ENCODE data around the gene UNC13B.

Gene UNC13B

DNA sequence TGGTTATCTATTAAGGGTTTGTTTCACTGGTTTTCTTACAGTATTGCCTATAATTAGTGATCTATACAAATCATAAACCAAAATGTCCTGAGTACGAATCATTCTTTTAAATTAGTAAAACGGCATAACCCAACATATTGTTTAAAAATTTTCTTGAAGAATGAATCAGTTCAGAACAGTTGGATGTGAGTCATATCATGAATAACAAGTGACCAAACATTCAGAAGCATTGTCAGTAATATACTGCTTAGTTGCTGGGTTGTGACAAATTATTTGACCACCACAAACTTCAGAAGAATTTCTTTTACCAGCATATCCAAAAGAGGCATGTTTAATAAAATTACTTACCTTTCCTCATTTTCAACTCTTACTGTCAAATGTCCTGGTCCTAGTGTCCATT lies 111.2 kb downstream of the UNC13B start:
- DNase-seq (ENCODE audit: low spot score) = no peak
- no peak for TF ChIP-seq CTCF (conservative IDR thresholded peaks at IDR 0.05; ENCODE audit: low read depth)
- POLR2A ChIA-PET (ENCODE audit: low non-redundant PET) = no interaction called here
- H3K27ac ChIP-seq = no peak overlapping the region
- CTCF ChIA-PET = no interaction called here

- ChIA-PET CTCF (interaction anchor here (0.7 kb wide), 1 partner anchor 40 kb away, joined by 3 read pairs; no protein-coding TSS in a partner anchor), POLR2A (ENCODE audit: low non-redundant PET) (no interaction called here)
- TF ChIP-seq CTCF (conservative IDR thresholded peaks at IDR 0.05; ENCODE audit: low read depth) = no peak
- H3K27ac ChIP-seq = no peak overlapping the region
- no peak for DNase-seq (ENCODE audit: low spot score)
These were observed 111.8 kb downstream of the UNC13B start for GRCh38 chr9:35273591-35273990.

DNA sequence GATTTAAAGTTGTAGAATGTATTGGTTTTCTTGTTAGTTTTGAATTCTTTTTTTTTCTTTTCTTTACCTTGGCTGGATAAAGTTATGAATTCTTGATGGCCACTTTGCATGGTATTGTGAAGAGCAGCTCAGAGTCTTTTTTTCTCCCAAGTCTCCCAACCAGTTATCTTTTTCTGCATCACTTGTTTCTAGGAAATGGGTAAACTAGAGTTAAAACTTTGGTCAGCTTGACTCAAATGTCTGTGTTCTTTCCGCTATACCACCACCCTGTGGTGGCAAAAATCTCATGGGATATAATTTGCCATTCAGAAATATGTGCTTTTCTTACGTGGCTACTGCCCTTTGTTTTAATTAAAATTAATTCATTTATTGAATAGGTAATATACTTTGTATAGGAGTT lies 113.2 kb downstream of the UNC13B start:
- CTCF ChIA-PET = interaction anchor here (0.6 kb wide), 1 partner anchor 41 kb away, joined by 3 read pairs; no protein-coding TSS in a partner anchor
- TF ChIP-seq CTCF (conservative IDR thresholded peaks at IDR 0.05; ENCODE audit: low read depth) = no peak
- DNase-seq (ENCODE audit: low spot score) = no peak
- POLR2A ChIA-PET (ENCODE audit: low non-redundant PET) = no interaction called here
- H3K27ac ChIP-seq = no peak overlapping the region

DNA sequence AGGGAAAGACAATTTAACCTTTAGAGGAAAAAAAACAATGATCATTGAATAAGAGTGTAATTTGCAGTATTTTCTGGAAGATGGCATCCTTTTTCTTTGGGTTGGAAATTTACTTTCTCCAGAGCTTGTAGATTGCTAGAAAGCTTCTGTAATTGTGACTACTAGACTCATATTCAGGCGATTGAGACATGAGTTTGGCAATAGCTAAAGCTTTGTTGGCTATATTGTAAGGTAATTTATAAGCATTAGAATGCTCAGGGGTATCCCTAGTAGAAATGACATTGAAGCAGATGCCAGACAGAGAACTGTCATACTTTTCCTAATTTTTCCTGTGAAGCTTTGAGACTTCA lies 115.3 kb downstream of the UNC13B start:
- no peak overlapping the region for H3K27ac ChIP-seq
- DNase-seq (ENCODE audit: low spot score) = no peak
- POLR2A ChIA-PET (ENCODE audit: low non-redundant PET) = no interaction called here
- CTCF ChIA-PET = no interaction called here
- TF ChIP-seq CTCF (conservative IDR thresholded peaks at IDR 0.05; ENCODE audit: low read depth) = no peak

GRCh38 chr9:35277628-35278359 lies 116.0 kb downstream of the UNC13B start:
- TF ChIP-seq CTCF (conservative IDR thresholded peaks at IDR 0.05; ENCODE audit: low read depth) = no peak
- ChIA-PET POLR2A (ENCODE audit: low non-redundant PET) (no interaction called here), CTCF (no interaction called here)
- no peak overlapping the region for H3K27ac ChIP-seq
- DNase-seq (ENCODE audit: low spot score) = peak; percentile 36

- no peak for TF ChIP-seq CTCF (conservative IDR thresholded peaks at IDR 0.05; ENCODE audit: low read depth)
- H3K27ac ChIP-seq = no peak overlapping the region
- ChIA-PET CTCF (interaction anchor here (0.6 kb wide), 2 partner anchors 50 to 173 kb away, joined by 3 read pairs; no protein-coding TSS in a partner anchor), POLR2A (ENCODE audit: low non-redundant PET) (no interaction called here)
- no peak for DNase-seq (ENCODE audit: low spot score)
These were observed 118.1 kb downstream of the UNC13B start for GRCh38 chr9:35279946-35280345.

All from RWPE1 (cell line).